SU-DHL-6 (cell line): ENCODE measurements around the gene LEMD2.

Source experiments
- H2AFZ ChIP-seq: fragments of 200-600 bp; sonication (generic); 2 replicates; pipeline ENCODE4 v1.6.1; 2014; ENCODE audit warnings: low read depth, mild to moderate bottlenecking, moderate library complexity, mixed read lengths, antibody characterized with exemption, low read length; ENCODE audit not compliant: severe bottlenecking
- H3F3A ChIP-seq: fragments of 200-600 bp; shearing (Covaris generic); 2 replicates; pipeline ENCODE4 v1.6.0; 2016; ENCODE audit warnings: antibody characterized with exemption, mild to moderate bottlenecking; ENCODE audit not compliant: insufficient read depth
- H3K27ac ChIP-seq: fragments of 200-600 bp; sonication (generic); 2 replicates; pipeline ENCODE4 v1.5.1; 2016; ENCODE audit warnings: low read depth, mild to moderate bottlenecking, low read length, moderate library complexity, mixed read lengths
- H3K27me3 ChIP-seq: fragments of 200-600 bp; sonication (generic), shearing (Covaris generic); 2 replicates; pipeline ENCODE4 v1.6.0; 2014; ENCODE audit warnings: mild to moderate bottlenecking, low read length
- H3K36me3 ChIP-seq: fragments of 200-600 bp; sonication (generic); 2 replicates; pipeline ENCODE4 v1.6.1; 2014; ENCODE audit warnings: mild to moderate bottlenecking, low read length, mixed read lengths
- H3K4me2 ChIP-seq: fragments of 300-600, 200-600 bp; shearing (Covaris generic), sonication (generic); 2 replicates; pipeline ENCODE4 v1.6.0; 2014; ENCODE audit warnings: low read length, low read depth, mild to moderate bottlenecking; ENCODE audit not compliant: poor library complexity, severe bottlenecking
- H3K4me3 ChIP-seq: fragments of 200-600 bp; sonication (generic); 2 replicates; pipeline ENCODE4 v1.5.1; 2014; ENCODE audit warnings: antibody characterized with exemption, low read length, mild to moderate bottlenecking, mixed read lengths; ENCODE audit not compliant: insufficient read depth, poor library complexity, severe bottlenecking
- H3K79me2 ChIP-seq: fragments of 200-600 bp; sonication (generic); 2 replicates; pipeline ENCODE4 v1.6.1; 2014; ENCODE audit warnings: mild to moderate bottlenecking, low read length, moderate library complexity; ENCODE audit not compliant: insufficient read depth
- H3K9ac ChIP-seq: fragments of 200-600 bp; sonication (generic); 2 replicates; pipeline ENCODE4 v1.7.0; 2014; ENCODE audit warnings: mild to moderate bottlenecking, low read length
- H3K9me2 ChIP-seq: fragments of 200-600 bp; sonication (generic); replicated peaks from 2 replicates; pipeline ENCODE4 v1.6.1; 2014; ENCODE audit warnings: low read length; ENCODE audit not compliant: insufficient read depth
- H3K9me3 ChIP-seq: fragments of 200-600 bp; sonication (generic); 2 replicates; pipeline ENCODE4 v1.6.1; 2014; ENCODE audit warnings: low read length, mixed read lengths; ENCODE audit not compliant: insufficient read depth
- H4K20me1 ChIP-seq: fragments of 200-600 bp; sonication (generic); 2 replicates; pipeline ENCODE4 v1.6.1; 2014; ENCODE audit warnings: low read depth, mild to moderate bottlenecking, antibody characterized with exemption, low read length, moderate library complexity, mixed read lengths
- CTCF ChIP-seq: fragments of 200-600 bp; sonication (generic); IDR thresholded peaks from one replicate; pipeline ENCODE4 v1.5.1; 2017; ENCODE audit warnings: antibody characterized with exemption, mild to moderate bottlenecking, low read length, moderate library complexity; ENCODE audit not compliant: insufficient read depth, poor library complexity, severe bottlenecking
- EZH2phosphoT487 ChIP-seq: fragments of 200-600 bp; sonication (generic), shearing (Covaris generic); conservative IDR thresholded peaks from 2 replicates; pipeline ENCODE4 v1.6.1; 2018; ENCODE audit warnings: mild to moderate bottlenecking, antibody characterized with exemption, low read length, moderate library complexity, mixed read lengths

Gene LEMD2

GRCh38 chr6:33776186-33776585 lies 12.7 kb downstream of the LEMD2 start:
- Histone ChIP-seq H3K9ac (no peak overlapping the region), H3K4me2 (no peak overlapping the region), H3K4me3 (no peak overlapping the region), H2AFZ (no peak overlapping the region), H3K79me2 (no peaks in the 10 kb centered on the region), H4K20me1 (no peaks in the 10 kb centered on the region), H3K36me3 (no peaks in the 10 kb centered on the region; the same call in 1 of the 2 replicates), H3K27me3 (no peaks in the 10 kb centered on the region), H3K27ac (no peak overlapping the region), H3K9me2 (no peaks in the 10 kb centered on the region), H3F3A (no peaks in the 10 kb centered on the region), H3K9me3 (no peaks in the 10 kb centered on the region)
- no peak for TF ChIP-seq EZH2phosphoT487
- no peak for TF ChIP-seq CTCF

- Histone ChIP-seq H3F3A (no peaks in the 10 kb centered on the region), H2AFZ (no peak overlapping the region), H3K4me3 (no peak overlapping the region), H3K36me3 (no peaks in the 10 kb centered on the region; the same call in 1 of the 2 replicates), H3K27ac (no peak overlapping the region), H3K9ac (no peak overlapping the region), H3K4me2 (no peak overlapping the region), H3K79me2 (no peaks in the 10 kb centered on the region), H3K9me3 (no peaks in the 10 kb centered on the region), H3K27me3 (no peaks in the 10 kb centered on the region), H4K20me1 (no peaks in the 10 kb centered on the region), H3K9me2 (no peaks in the 10 kb centered on the region)
- TF ChIP-seq EZH2phosphoT487: no peak
- no peak for TF ChIP-seq CTCF
These were observed 14.2 kb downstream of the LEMD2 start for GRCh38 chr6:33774774-33775173.

- Histone ChIP-seq H3K79me2 (no peaks in the 10 kb centered on the region), H3K9ac (no peak overlapping the region), H3K27me3 (no peaks in the 10 kb centered on the region), H3K4me3 (no peak overlapping the region), H3K36me3 (no peaks in the 10 kb centered on the region), H3K9me2 (no peaks in the 10 kb centered on the region), H3K9me3 (no peaks in the 10 kb centered on the region), H3K27ac (no peak overlapping the region), H3F3A (no peaks in the 10 kb centered on the region), H4K20me1 (no peaks in the 10 kb centered on the region), H2AFZ (no peak overlapping the region), H3K4me2 (no peak overlapping the region)
- TF ChIP-seq CTCF: no peak
- no peak for TF ChIP-seq EZH2phosphoT487
These were observed 15.9 kb downstream of the LEMD2 start for GRCh38 chr6:33772902-33773472.
